ENCODE measurements around the gene TNFRSF8.

Gene TNFRSF8

DNA sequence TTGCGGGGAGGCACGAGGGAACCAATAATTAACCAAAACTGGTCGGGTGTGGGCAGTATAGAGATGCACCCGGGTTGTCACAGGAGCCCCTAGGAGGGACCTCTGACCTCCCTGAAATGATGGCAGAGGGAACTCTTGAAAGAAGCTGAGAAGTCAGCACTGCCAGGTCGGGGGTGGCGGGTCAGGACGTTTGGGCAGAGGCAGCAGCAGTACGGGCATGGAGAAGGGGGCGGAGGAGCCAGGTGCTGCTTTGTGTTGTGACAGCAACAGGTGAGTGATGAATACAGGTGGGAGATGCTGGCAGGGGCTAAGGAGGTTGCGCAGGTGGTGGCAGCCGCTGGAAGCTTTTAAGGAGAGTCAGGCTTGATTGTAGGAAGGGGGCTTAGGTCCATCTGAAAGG lies 115.4 kb downstream of the TNFRSF8 start:
- DNase-seq = no peak

DNA sequence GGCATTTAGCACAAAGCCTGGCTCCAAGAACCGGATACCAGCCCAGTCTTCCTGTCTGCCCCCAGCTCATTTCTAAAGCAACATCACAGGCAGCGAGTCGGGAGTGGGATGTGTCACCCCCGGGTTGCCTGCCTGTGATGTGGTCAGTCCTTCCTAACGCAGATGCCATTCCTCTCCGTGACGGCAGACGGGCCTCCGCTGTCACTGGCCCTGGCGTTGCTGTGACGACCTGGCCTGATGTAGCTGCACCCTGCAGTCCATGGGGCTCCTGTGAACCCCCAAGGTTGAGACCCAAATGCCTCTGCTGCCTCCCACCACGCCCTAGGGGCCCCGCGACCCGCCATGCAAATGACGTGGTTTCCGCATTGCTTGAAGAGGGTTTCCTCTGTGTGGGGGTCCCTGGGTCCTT lies 116.0 kb downstream of the TNFRSF8 start:
- DNase-seq = peak; percentile 84

DNA sequence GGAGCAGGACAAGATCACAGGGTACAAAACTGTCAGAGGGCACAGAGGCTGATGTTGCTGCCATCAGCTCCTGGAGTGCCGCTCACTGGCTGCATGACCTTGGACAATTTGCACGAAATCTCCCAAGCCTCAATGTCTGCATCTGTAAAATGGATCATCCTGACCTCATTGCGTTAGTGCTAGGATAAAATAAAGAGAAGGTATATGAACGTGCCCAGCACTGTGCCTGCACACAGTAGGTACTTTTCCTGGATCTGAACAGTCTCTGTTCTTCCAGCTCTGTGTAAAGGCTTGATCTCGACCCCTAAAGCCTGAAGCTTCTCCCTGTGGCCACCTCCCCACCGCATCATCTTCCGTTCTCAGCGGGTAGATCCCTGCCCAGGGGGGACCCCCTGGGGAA lies 116.6 kb downstream of the TNFRSF8 start:
- no peak for DNase-seq

DNA sequence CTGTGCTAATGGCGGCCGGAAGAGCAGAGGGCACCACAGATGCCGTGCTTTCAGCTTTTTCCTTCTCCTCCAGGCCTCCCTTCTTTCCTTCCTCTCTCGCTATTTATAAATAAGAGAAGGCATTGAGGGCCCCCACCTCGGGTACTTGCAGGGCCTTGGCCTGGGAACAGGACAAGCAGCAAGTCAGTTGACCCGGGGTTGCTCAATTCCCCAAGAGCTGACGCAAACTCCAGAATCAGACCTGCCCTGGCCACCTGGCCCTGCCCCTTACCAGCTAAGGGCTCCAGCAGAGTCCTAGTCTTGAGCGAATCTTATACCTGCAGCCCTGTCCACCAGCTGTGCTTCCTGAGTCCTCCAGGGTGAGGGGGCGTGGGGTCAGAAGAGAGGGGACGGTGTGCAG lies 117.2 kb downstream of the TNFRSF8 start:
- no peak for DNase-seq

DNA sequence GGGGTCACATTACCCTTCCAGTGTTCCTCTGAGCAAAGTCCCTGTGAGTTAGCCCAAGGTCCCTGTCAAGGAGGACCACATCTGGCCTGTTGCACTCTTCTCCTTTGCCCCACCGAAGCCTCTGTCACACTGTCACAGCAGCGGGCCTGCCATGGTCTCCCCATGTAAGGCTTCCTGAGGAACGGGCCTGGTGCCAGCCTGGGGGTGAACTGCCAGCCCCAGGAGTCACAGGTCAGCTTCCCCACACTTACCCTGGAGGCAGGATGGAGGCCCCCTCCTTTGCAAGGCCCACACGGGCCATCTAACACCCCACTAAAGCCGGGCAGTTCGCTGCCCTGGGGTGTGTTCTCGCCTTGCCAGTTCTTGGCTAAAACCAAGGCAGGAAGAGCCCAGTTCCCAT lies 117.8 kb downstream of the TNFRSF8 start:
- DNase-seq = no peak

DNA sequence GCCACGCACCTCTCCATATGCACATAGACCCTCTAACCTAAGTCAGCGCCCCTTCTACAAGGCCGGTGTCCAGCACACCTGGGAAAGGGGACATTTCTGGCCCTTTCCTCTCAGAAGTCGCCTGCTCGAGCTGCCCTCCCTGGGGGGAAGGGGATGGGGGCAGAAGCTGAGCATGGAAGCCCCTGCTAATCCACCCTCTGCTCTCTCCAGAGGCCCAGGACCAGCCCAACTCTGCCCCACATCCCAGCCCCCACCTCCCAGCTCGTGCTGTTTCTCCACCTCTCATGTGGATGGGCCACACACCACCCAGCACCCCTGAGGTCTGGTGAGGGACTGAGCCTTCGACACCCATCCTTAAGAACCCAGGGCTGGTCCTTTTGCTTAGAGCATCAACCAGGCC lies 118.5 kb downstream of the TNFRSF8 start:
- no peak for DNase-seq

DNA sequence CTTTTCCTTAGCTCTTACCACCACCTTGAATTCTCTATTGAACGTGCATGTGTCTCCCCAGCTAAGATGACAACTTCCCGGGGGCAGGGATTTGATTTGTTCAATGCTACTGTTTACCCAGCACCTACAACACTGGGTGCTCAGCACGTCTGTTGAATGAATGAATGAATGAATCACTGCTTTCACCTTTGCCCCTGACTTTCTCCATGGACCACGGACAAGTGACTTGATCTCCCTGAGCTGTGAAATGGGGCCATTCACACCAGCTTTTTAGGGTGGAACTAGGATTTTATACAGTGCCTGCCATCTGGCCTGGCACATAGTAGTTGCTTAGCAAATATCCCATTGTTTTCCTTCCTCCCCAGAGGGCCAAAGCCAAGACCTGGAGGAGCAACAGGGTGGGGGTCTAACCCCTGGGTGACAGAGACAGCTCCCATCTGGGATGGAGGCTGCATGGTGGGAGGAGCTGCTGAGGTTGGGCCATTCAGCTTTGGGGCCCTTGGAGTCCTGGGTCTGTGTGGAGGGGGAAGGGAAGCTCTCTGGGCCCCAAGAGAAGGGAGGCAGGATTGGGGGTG lies 119.4 kb downstream of the TNFRSF8 start:
- DNase-seq = no peak

DNA sequence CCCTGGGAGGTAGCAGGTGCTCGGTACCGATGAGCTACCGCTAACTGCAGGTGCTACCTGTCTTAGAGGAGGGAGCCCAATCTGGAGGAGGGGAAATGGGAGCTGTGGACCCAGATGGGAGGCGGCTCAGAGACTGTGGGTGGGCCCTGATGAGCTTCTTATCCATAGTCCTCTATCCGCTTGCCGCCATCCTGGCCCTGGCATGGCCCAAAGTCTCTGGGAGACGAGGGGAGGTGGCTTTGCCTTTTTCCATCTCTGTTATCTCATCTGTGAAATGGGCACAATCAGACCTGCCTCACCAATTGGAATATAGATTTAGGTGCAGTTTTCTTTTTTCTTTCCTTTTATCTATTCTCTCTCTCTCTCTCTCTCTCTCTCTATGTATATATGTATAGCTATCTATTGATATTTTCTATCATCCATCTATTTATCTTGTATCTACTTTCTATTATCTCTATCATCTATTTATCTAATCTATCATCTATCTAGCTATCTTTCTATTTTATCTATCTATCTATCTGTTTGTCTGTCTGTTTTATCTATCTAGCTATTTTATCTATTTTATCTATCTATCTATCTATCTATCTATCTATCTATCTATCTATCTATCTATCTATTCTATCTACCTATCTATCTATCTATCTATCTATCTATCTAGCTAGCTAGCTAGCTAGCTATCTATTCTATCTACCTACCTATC lies 120.1 kb downstream of the TNFRSF8 start:
- no peak for DNase-seq

DNA sequence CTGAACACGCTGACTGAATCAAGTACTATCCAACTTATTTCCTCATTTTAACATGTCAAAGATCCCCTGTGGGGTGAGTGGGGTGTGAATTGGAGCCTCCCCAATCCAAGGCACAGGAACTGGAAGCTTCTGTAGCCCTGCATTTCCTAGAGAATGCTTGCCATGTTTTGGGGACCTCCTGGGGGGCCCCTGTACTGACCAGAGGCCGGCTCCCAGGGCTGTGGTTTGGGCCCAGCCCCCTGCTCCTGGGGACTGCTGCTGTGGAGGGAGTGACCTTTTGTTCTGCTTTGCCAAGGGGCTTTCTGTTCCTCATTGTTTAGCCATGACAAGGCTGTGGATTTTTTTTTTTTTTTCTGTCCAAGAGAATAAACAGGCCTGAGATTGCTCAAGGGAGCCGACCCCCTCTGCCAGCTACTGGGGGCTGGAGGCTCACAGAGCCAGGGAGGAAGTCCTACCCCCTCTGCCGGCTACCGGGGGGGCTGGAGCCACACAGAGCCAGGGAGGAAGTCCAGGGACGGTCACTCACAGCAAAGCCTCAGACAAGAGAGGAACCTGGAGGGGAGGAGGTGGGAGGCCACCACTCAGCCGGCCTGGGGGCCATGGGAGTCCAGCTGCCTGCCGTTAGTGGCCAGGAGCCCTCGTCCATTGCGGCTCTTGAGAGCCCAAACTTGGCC lies 121.0 kb downstream of the TNFRSF8 start:
- no peak for DNase-seq

DNA sequence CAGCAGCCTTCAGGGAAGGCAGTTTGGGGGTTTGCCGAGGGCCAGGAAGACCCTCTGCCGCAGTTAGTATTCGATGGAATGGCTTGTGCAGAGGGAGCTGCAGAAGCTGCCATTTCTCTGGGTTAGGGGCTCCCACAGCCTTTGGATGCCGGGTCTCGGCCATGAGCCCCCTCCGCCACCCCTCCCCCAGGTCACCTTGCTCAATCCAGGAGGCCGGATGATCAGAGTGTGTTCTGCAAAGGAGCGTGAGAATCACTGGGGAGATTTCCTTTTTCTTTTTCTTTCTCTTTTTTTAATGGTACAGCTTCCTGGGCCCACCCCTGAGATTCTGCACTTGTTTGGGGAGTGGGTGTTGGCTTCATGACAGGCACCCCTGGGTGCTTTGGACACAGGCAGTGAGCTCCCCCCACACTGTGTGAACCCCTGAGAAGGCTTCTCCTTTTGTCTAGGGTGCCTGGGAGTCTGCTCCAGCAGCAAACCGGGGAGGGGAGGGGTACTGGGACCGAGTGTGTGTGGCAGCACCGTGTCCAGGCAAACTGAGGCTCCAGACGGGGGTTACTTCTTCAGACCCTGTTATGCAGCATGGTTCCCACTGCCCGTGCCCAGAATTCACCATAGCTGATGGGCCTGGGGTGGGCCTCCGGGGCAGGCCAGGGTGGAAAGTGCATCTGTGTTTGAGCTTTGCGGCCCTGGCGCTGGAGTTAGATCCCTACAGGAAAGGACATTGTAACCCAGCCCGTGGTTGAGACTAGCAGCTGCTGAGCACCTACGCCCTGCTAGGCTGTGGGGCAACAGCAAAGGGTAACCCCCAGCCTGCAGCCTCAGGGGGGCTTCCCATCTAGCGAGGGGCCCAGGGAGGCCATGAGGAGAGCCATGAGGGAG lies 122.2 kb downstream of the TNFRSF8 start:
- DNase-seq = no peak

DNA sequence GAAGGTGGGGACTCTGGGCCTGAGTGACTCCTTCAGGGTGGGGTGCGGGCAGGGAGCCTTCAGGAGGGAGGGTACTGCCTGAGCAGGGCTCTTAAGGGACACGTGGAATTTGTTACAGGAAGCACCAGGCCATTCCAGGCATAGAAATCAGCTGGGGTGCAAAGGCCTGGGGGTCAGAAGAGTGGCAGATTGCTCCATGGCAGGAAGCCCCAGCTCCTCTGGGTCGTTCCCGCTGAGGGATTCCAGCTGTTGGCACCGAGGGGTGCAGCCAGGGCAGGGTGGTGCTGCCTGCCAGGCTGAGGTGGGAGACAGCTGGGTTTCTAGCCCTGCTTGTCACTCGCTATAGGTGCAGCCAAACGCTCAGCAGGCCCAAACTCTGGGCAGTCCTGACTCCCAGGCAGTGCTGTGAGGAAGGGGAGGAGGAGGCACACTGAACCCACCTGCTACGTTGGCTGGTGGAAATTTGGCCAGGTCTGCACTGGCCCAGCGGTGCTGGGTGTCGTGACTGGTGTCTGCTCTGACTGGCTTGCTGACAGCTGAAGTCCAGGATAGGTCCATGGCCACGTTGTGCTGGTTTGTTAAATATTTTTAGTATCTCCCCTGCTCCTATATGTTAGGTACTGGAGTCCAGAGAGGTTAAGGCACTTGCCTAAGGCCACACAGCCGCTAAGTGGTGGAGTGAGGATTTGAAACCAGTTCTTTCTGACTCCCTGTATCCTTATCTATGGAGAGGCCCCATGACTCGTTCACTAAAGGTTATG lies 123.0 kb downstream of the TNFRSF8 start:
- DNase-seq = no peak

DNA sequence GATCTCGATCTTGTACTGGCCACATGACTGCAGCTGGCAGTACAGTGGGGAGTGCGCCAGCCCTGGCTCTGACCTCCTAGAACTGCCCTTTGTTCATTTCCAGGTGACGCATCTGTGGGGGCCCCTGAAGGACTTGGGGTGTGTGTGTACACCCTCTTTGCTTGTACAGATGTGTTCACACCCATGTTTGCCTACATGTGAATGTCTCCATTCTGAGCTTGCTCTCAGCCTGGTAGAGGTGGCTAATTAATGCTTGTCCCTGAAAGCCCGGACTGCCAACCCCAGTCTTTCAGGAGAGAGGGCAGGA lies 123.5 kb downstream of the TNFRSF8 start:
- DNase-seq = no peak

DNA sequence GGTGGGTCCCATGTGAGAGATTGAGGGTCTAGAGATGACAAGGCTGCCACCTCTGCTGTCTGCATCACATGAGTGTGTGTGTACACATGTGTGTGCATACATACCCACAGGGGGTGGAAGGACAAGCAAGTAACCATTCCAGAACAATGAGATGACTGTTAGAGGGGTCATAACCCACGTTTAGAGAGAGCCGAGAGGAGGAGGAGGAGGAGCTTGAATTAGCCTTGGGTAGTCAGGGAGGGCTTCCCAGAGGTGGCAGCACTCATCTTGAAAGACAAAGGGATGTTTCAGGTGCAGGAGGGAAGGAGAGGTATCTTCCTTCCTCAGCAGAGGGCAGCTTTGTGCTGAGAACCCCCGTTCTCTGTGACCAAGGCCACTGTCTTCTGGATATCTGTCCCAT lies 125.0 kb downstream of the TNFRSF8 start:
- DNase-seq = no peak

DNA sequence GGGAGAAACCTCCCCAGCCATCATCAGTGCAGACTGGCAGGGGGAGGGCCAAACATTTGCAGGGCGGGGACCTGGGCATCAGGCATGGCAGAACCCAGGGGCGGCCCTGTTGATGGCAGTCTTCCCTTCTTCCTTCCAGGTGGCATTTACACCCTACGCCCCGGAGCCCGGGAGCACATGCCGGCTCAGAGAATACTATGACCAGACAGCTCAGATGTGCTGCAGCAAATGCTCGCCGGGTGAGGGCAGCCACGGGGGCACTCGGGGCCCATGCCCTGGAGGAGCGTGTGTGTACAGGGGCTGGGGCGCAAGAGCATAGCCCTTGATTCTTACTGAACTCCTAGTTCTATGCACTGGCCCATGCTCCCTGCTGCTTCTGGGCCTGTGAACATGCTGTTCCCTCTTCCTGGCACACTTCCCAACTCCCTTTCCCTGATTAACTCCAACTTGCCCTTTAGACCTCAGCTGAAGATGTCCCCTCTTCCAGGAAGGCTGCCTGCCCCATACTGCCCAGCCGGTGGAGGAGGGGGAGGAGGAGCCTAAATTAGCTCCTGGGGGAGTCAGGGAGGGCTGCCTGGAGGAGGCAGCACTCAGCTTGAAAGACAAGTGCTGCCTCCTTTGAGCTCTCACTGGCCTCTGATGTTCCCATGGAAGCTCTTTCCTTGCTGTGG lies 125.7 kb downstream of the TNFRSF8 start:
- no peak for DNase-seq

DNA sequence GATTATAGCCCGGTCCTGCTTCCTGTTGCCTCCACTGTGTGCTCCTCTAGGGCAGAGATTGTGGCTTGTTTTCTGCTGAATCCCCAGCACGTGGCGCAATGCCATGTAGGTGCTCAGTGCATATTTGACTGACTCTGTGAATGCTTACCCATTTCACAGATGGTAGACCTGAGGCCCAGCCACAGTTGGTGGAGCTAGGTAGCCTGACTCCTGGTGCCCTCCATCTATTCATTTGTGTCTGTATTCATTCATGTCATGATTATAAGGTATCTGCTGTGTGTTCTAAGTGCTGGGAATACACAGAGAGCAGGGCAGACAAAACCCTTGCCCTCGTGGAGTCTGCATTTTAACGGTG lies 126.2 kb downstream of the TNFRSF8 start:
- no peak for DNase-seq

DNA sequence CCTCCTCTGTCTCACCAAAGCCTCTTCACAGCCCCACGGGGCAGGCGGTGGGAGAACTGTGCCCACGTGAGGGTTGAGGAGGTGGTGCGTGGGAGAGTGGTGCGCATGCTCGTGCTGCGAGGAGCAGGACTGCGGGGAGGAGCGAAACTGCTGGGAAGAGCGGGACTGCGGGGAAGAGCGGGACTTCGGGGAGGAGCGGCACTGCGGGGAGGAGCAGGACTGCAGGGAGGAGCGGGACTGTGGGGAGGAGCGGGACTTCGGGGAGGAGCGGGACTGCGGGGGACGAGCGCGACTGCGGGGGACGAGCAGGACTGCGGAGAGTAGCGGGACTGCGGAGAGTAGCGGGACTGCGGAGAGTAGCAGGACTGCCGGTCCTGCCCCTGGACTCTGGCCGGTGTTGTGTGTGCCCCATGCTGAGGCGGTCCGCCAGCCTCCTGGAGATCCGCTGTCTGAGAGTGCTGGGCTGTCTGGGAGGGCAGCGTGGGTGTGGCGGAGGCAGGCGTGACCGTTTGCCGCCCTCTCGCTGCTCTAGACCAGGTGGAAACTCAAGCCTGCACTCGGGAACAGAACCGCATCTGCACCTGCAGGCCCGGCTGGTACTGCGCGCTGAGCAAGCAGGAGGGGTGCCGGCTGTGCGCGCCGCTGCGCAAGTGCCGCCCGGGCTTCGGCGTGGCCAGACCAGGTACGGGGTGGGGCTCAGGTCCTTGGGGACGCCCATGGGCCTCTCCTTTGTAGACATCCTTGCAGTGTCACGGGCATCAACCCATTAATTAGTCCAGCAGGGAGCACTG lies 128.3 kb downstream of the TNFRSF8 start:
- no peak for DNase-seq

Measured in T-helper 9 cell (primary cell).